K562 (cell line): ENCODE data around the gene LRRC25. TPM values are rescaled to one million over a fixed set of nuclear protein-coding genes. Genes with fewer than 3 reads are reported as not detected.
"Not testable (repeated sequence)": the region's sequence is repeated elsewhere in the genome, so short reads cannot be mapped to it uniquely, and the experiment has no call there.

Experiments
- ATAC-seq: fragments of 200-7000 bp; cut with Tn5 transposase; 3 replicates; pipeline ENCODE4 v1.9.1; 2020; ENCODE audit warnings: moderate library complexity
- BruUV-seq: library from RNA; stranded (reverse); fragments of 400-500 nt; replicated peaks from 2 replicates; lab custom pipeline; 2021; lab: Mats Ljungman, UMichigan
- CTCF ChIA-PET: fragments of 300-600 bp; formaldehyde crosslinking; extraction: SDS; loops from one replicate; lab custom pipeline; 2021; ENCODE audit warnings: low intra/inter-chr PET ratio; lab: Yijun Ruan, JAX
- POLR2A ChIA-PET: fragments of 300-600, 350-650 bp; sonication (Branson Sonifier 250); formaldehyde crosslinking; extraction: SDS; loops from one replicate; lab custom pipeline; 2021; ENCODE audit warnings: antibody characterized with exemption, inconsistent platforms; lab: Yijun Ruan, JAX
- DNase-seq, 4 experiments: peaks; one replicate each; pipeline versions ENCODE4 v3.0.0 to v3.0.0-alpha.2; 2011 to 2018; ENCODE audit warnings: low spot score in 3 of 4, mixed read lengths in 3 of 4; ENCODE audit errors: extremely low read depth in 1 of 4
- FAIRE-seq: peaks from 2 replicates; lab custom pipeline; 2011; peaks lifted over from hg19 to GRCh38; lab: Jason Lieb, UNC
- H2AFZ ChIP-seq: 2 replicates; pipeline ENCODE4 v1.6.0; 2011; ENCODE audit warnings: low read depth, low read length, control low read depth, inconsistent platforms
- H3K27ac ChIP-seq: fragments of 200-600 bp; 3 replicates; pipeline ENCODE4 v1.8.0; 2011; ENCODE audit warnings: low read depth, mild to moderate bottlenecking, control low read depth, inconsistent platforms, low read length, moderate library complexity, mixed read lengths; ENCODE audit errors: extremely low read depth
- H3K27me3 ChIP-seq, 2 experiments: fragments of 300-600 bp in 1 of 2; 2 replicates in 1 of 2; 3 replicates in 1 of 2; pipeline versions ENCODE4 v1.6.0 to v1.8.0; 2011; ENCODE audit warnings: inconsistent platforms in 2 of 2, low read length in 2 of 2, mild to moderate bottlenecking in 1 of 2, mixed read lengths in 1 of 2, moderate library complexity in 1 of 2; ENCODE audit not compliant: control insufficient read depth in 2 of 2, insufficient read depth in 2 of 2
- H3K36me3 ChIP-seq: fragments of 300-600 bp; 3 replicates; pipeline ENCODE4 v1.8.0; 2011; ENCODE audit warnings: mild to moderate bottlenecking, low read length, inconsistent platforms; ENCODE audit not compliant: control insufficient read depth, insufficient read depth
- H3K4me1 ChIP-seq, 2 experiments: fragments of 200-600 bp in 1 of 2; replicated peaks in 1 of 2; 2 replicates in 1 of 2; 3 replicates in 1 of 2; pipeline versions ENCODE4 v1.5.1 to v1.8.0; 2011; ENCODE audit warnings: inconsistent platforms in 2 of 2, low read length in 2 of 2, mild to moderate bottlenecking in 1 of 2, mixed read lengths in 1 of 2, moderate library complexity in 1 of 2; ENCODE audit not compliant: control insufficient read depth in 2 of 2, insufficient read depth in 2 of 2
- H3K4me2 ChIP-seq: 2 replicates; pipeline ENCODE4 v1.6.1; 2011; ENCODE audit warnings: low read length, control low read depth, inconsistent platforms, mixed read lengths; ENCODE audit not compliant: insufficient read depth
- H3K4me3 ChIP-seq: fragments of 200-600 bp; sonication (generic), shearing (Covaris generic); 2 replicates; pipeline ENCODE4 v1.5.1; 2016; ENCODE audit warnings: control low read depth, inconsistent platforms
- H3K79me2 ChIP-seq: fragments of 200-600 bp; 3 replicates; pipeline ENCODE4 v1.8.0; 2011; ENCODE audit warnings: low read length, inconsistent platforms; ENCODE audit not compliant: control insufficient read depth, insufficient read depth
- H3K9ac ChIP-seq, 2 experiments: 2 replicates each; pipeline versions ENCODE4 v1.6.0 to v1.6.1; 2011; ENCODE audit warnings: low read depth in 2 of 2, low read length in 2 of 2, control low read depth in 1 of 2, inconsistent platforms in 1 of 2, mild to moderate bottlenecking in 1 of 2, mixed read lengths in 1 of 2; ENCODE audit not compliant: insufficient read depth in 1 of 2
- H3K9me1 ChIP-seq: one replicate; pipeline ENCODE4 v1.6.0; 2011; ENCODE audit warnings: inconsistent platforms, mild to moderate bottlenecking, low read length, moderate library complexity; ENCODE audit not compliant: control insufficient read depth, insufficient read depth
- H3K9me3 ChIP-seq: replicated peaks from 2 replicates; pipeline ENCODE4 v1.5.1; 2011; ENCODE audit warnings: low read depth, low read length, inconsistent platforms; ENCODE audit not compliant: control insufficient read depth, insufficient read depth
- H4K20me1 ChIP-seq: replicated peaks from 2 replicates; pipeline ENCODE4 v1.6.1; 2011; ENCODE audit warnings: low read length, inconsistent platforms, mixed read lengths; ENCODE audit not compliant: control insufficient read depth, insufficient read depth
- CEBPB ChIP-seq: fragments of 450-650 bp; IDR thresholded peaks from 2 replicates; pipeline ENCODE4 v1.6.1; 2016; ENCODE audit warnings: missing genetic modification characterization, missing compliant biosample characterization
- CEBPG ChIP-seq, 3 experiments: fragments of 200-800 bp in 1 of 3; sonication (Bioruptor generic) in 1 of 3; sonication (generic) in 1 of 3; formaldehyde crosslinking in 1 of 3; IDR thresholded peaks in 2 of 3; conservative IDR thresholded peaks in 1 of 3; 2 replicates each; pipeline versions ENCODE4 v1.6.1 to v1.8.0; 2016 to 2022; ENCODE audit warnings: missing compliant biosample characterization in 2 of 3, missing genetic modification characterization in 2 of 3, mild to moderate bottlenecking in 1 of 3, missing genetic modification reagents in 1 of 3
- WGBS: fragments of 100-300 bp; shearing (Covaris generic); methylation state at CpG from one replicate; pipeline ENCODE4 v1.1.6; 2016; ENCODE audit warnings: low coverage, mixed read lengths; ENCODE audit not compliant: insufficient coverage; ENCODE audit errors: missing lambda C conversion rate; 5-methylcytosine and 5-hydroxymethylcytosine counted together
- in situ Hi-C: fragments of 300-500 bp; cut with MboI; formaldehyde crosslinking; loops from 4 replicates; pipeline ENCODE4 v1.15.0; 2018; ENCODE audit warnings: inconsistent platforms, mixed read lengths
- intact Hi-C: fragments of 100-400 bp; cut with micrococcal nuclease; formaldehyde crosslinking; loops from 2 replicates; pipeline ENCODE4 v1.14.2; 2022
- polyA plus RNA-seq, 8 experiments: library from polyadenylated mRNA; depleted of rRNA in 4 of 8; stranded (reverse) in 5 of 8; unstranded in 3 of 8; fragments of >200 nt; fragmentation: Nextera tagmentation in 2 of 8; fragmentation: Illumina TruSeq in 1 of 8; extraction: Ambion mirVana in 2 of 8; extraction: Trizol in 1 of 8; gene quantifications; 2 replicates each; pipeline versions ENCODE4 v1.2.1 to v1.2.3, GENCODE V29; 2011 to 2014; ENCODE audit warnings: inconsistent platforms in 1 of 8, missing spikeins in 1 of 8
- total RNA-seq, 7 experiments: library from RNA; depleted of rRNA in 6 of 7; stranded (reverse); fragments of >200 nt in 6 of 7; fragmentation: Illumina TruSeq in 2 of 7; extraction: Trizol in 2 of 7; gene quantifications; 2 replicates each; pipeline versions ENCODE4 v1.2.1 to v1.2.3, GENCODE V29; 2011 to 2021; ENCODE audit warnings: low replicate concordance in 1 of 7

The LRRC25 gene
- total and polyA plus RNA-seq, 9 of the 15 experiments (the other 6 are each of a cell fraction or from before 2014, with no cell fraction given): 0.07 to 0.36 (median 0.10) TPM; not detected in 3

GRCh38 chr19:18405754-18406153 lies 8.3 kb upstream of the LRRC25 start:
- BruUV-seq, H2AFZ ChIP-seq, H3K27me3 ChIP-seq, H3K9me1 ChIP-seq, DNase-seq, H3K36me3 ChIP-seq, H4K20me1 ChIP-seq, H3K79me2 ChIP-seq, intact Hi-C loops, CTCF ChIA-PET, H3K9me3 ChIP-seq, H3K4me3 ChIP-seq, FAIRE-seq, H3K9ac ChIP-seq, H3K27ac ChIP-seq, H3K4me2 ChIP-seq, ATAC-seq: not testable (repeated sequence)
- H3K4me1 ChIP-seq: peaks cover 3 to 26% of the 10 kb centered on the region in 2 experiments
- in situ Hi-C loops: loop anchor here (5.0 kb wide), 2 partner anchors 63 to 133 kb away; partner anchors contain the start of genes IQCN and PGPEP1
- POLR2A ChIA-PET: interaction anchor here (1.8 kb wide), 1 partner anchor 18 kb away, joined by 7 read pairs; no protein-coding TSS in a partner anchor
- 65% methylated on average over 9 of the region's 11 CpGs for WGBS
- peak; percentile 26; the same call in 1 of the 2 replicates for TF ChIP-seq CEBPG (CRISPR knock-in tag; IDR thresholded peaks at IDR 0.05)
- 0 out of 4 replicates have a peak, but pooled peaks of 1 of the 2 experiments have one; percentile 16 for TF ChIP-seq CEBPG (tag; conservative IDR thresholded peaks at IDR 0.05 in 1 of 2, IDR thresholded peaks at IDR 0.05 in 1 of 2)
- peak; percentile 86 for TF ChIP-seq CEBPB
